ENCODE results near the gene TAP2.

DNA sequence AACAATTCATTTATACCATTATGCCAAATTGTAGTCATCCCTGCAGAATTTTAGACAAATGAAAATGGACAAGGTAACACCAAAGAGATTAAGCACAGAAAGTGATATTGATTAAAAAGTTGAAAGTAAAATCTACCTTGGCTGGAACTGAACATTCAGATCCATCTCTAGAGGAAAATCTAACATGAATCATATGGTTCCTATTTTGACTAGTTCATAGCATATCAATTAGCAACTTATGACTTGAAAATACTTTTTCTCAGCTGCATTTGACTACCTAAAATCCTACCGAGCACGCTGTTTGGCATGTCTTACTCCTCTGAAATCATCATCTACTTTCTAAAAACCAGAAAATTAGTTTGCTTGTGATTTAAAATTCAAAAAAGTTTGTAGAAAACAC is 38.1 kb upstream of the TAP2 start:
- no peak for TF ChIP-seq POLR2AphosphoS5 (IDR thresholded peaks at IDR 0.05)
- TF ChIP-seq, protein P1, sequence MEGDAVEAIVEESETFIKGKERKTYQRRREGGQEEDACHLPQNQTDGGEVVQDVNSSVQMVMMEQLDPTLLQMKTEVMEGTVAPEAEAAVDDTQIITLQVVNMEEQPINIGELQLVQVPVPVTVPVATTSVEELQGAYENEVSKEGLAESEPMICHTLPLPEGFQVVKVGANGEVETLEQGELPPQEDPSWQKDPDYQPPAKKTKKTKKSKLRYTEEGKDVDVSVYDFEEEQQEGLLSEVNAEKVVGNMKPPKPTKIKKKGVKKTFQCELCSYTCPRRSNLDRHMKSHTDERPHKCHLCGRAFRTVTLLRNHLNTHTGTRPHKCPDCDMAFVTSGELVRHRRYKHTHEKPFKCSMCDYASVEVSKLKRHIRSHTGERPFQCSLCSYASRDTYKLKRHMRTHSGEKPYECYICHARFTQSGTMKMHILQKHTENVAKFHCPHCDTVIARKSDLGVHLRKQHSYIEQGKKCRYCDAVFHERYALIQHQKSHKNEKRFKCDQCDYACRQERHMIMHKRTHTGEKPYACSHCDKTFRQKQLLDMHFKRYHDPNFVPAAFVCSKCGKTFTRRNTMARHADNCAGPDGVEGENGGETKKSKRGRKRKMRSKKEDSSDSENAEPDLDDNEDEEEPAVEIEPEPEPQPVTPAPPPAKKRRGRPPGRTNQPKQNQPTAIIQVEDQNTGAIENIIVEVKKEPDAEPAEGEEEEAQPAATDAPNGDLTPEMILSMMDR (IDR thresholded peaks at IDR 0.05) = no peak

Data from prostate gland (tissue), 2 donors.